ENCODE measurements around the gene ZNF207. TPM values are rescaled to one million over a fixed set of nuclear protein-coding genes. Genes with fewer than 3 reads are reported as not detected.
A peak's percentile ranks its signal among the peaks of the same experiment; 100 is the strongest.
"Not testable (repeated sequence)": the region's sequence is repeated elsewhere in the genome, so short reads cannot be mapped to it uniquely, and the experiment has no call there.

Gene ZNF207
- total RNA-seq, 1 experiment from 2014 or later = 198 TPM

GRCh38 chr17:32393904-32394303 is 43.9 kb downstream of the ZNF207 start:
- BruUV-seq (replicated peaks) = no TSS peak
- Mint-ChIP-seq H3K9me3 (ENCODE audit: low read depth, unreplicated experiment) (no peaks in the 10 kb centered on the region), H3K4me1 (ENCODE audit: low read depth, unreplicated experiment) (no peaks in the 10 kb centered on the region), H3K27ac (ENCODE audit: unreplicated experiment) (peak overlapping the region; percentile 47), H3K36me3 (ENCODE audit: insufficient read depth, unreplicated experiment) (peaks cover 28% of the 10 kb centered on the region), H3K4me3 (ENCODE audit: low read depth, unreplicated experiment) (no peak overlapping the region), H3K27me3 (ENCODE audit: unreplicated experiment) (no peaks in the 10 kb centered on the region)
- no peak for DNase-seq
- TF ChIP-seq, protein P1, sequence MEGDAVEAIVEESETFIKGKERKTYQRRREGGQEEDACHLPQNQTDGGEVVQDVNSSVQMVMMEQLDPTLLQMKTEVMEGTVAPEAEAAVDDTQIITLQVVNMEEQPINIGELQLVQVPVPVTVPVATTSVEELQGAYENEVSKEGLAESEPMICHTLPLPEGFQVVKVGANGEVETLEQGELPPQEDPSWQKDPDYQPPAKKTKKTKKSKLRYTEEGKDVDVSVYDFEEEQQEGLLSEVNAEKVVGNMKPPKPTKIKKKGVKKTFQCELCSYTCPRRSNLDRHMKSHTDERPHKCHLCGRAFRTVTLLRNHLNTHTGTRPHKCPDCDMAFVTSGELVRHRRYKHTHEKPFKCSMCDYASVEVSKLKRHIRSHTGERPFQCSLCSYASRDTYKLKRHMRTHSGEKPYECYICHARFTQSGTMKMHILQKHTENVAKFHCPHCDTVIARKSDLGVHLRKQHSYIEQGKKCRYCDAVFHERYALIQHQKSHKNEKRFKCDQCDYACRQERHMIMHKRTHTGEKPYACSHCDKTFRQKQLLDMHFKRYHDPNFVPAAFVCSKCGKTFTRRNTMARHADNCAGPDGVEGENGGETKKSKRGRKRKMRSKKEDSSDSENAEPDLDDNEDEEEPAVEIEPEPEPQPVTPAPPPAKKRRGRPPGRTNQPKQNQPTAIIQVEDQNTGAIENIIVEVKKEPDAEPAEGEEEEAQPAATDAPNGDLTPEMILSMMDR (IDR thresholded peaks at IDR 0.05; ENCODE audit: unreplicated experiment) = no peak
- intact Hi-C loops (cut with micrococcal nuclease; ENCODE audit: unreplicated experiment) = no loop called here
- CTCF ChIA-PET = no interaction called here

DNA sequence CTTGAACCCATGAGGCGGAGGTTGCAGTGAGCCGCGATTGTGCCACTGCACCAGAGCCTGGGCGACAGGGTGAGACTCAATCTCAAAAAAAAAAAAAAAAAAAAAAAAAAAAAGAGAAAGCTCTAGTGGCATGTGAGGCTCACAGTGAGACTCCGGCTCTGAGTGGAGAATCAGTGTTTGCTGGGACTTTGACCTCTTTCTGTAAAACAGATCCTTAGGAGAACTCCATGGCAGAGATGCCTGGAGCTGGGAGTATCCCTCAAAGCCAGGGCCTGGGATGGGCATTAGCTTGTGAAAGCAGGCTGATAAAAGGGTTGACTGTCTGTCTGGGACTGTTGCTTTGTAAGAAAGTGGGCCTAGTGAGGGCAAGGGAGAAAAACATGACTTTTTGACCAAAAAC is 46.4 kb downstream of the ZNF207 start:
- CTCF ChIA-PET = no interaction called here
- H3K9me3 Mint-ChIP-seq (ENCODE audit: low read depth, unreplicated experiment) = no peaks in the 10 kb centered on the region
- no peaks in the 10 kb centered on the region for H3K27me3 Mint-ChIP-seq (ENCODE audit: unreplicated experiment)
- DNase-seq = no peak
- peaks cover 32% of the 10 kb centered on the region for H3K36me3 Mint-ChIP-seq (ENCODE audit: insufficient read depth, unreplicated experiment)
- no TSS peak for BruUV-seq (replicated peaks)
- no peak overlapping the region for H3K4me3 Mint-ChIP-seq (ENCODE audit: low read depth, unreplicated experiment)
- H3K4me1 Mint-ChIP-seq (ENCODE audit: low read depth, unreplicated experiment) = no peaks in the 10 kb centered on the region
- intact Hi-C loops (cut with micrococcal nuclease; ENCODE audit: unreplicated experiment) = no loop called here
- H3K27ac Mint-ChIP-seq (ENCODE audit: unreplicated experiment) = no peak overlapping the region
- TF ChIP-seq, protein P1 (IDR thresholded peaks at IDR 0.05; ENCODE audit: unreplicated experiment) = no peak

DNA sequence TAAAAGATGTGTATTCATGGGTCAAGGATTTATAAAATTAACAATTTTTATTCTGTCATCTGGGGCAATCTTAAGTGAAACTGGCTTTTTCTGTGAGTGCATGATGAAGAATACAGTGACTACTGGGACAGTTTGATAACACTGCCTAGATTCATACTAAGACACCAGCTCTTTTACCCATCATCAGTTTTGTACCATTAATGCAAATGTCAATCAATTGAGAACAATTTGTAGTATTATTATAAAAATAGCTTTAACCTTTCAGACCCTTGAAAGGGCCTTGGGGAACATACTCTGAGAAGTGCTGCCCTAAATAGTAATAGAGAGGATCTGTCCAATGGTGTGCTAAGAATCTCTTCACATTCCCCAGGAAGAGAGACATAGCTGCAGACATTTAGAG is 49.0 kb downstream of the ZNF207 start:
- Mint-ChIP-seq H3K4me1 (ENCODE audit: low read depth, unreplicated experiment) (no peaks in the 10 kb centered on the region), H3K4me3 (ENCODE audit: low read depth, unreplicated experiment) (no peak overlapping the region), H3K9me3 (ENCODE audit: low read depth, unreplicated experiment) (no peaks in the 10 kb centered on the region), H3K27ac (ENCODE audit: unreplicated experiment) (no peak overlapping the region), H3K36me3 (ENCODE audit: insufficient read depth, unreplicated experiment) (peaks cover 21% of the 10 kb centered on the region), H3K27me3 (ENCODE audit: unreplicated experiment) (no peaks in the 10 kb centered on the region)
- TF ChIP-seq, protein P1 (IDR thresholded peaks at IDR 0.05; ENCODE audit: unreplicated experiment) = no peak
- DNase-seq = no peak
- intact Hi-C loops (cut with micrococcal nuclease; ENCODE audit: unreplicated experiment) = no loop called here
- CTCF ChIA-PET = interaction anchor here (0.6 to 1.2 kb wide), 3 partner anchors 45 to 173 kb away, joined by 3 to 5 read pairs (median 4); partner anchors contain the start of gene PSMD11
- BruUV-seq (replicated peaks) = no TSS peak

- DNase-seq; H3K36me3 Mint-ChIP-seq (ENCODE audit: insufficient read depth, unreplicated experiment); CTCF ChIA-PET; H3K27me3 Mint-ChIP-seq (ENCODE audit: unreplicated experiment); H3K9me3 Mint-ChIP-seq (ENCODE audit: low read depth, unreplicated experiment); BruUV-seq (replicated peaks); H3K4me1 Mint-ChIP-seq (ENCODE audit: low read depth, unreplicated experiment); H3K27ac Mint-ChIP-seq (ENCODE audit: unreplicated experiment); intact Hi-C loops (cut with micrococcal nuclease; ENCODE audit: unreplicated experiment); H3K4me3 Mint-ChIP-seq (ENCODE audit: low read depth, unreplicated experiment): not testable (repeated sequence)
Observed at GRCh38 chr17:32410085-32410484, 60.1 kb downstream of the ZNF207 start.

DNA sequence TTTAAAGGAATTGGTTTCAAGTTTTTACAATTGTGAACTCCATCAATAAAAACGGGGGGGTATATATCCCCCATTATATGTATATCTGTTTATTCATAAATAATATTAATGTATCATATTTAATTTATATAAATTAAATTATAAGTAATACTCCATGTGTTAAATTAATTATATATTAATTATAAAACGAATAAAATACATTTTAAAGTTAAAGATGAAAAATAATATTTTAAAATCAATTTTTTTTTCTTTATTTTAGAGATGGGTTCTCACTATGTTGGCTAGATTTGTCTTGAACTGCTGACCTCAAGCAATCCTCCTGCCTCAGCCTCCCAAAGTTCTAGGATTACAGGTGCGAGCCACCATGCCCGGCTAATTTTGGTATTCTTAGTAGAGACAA is 76.9 kb downstream of the ZNF207 start:
- TF ChIP-seq, protein P1 (IDR thresholded peaks at IDR 0.05; ENCODE audit: unreplicated experiment) = no peak
- Mint-ChIP-seq H3K27ac (ENCODE audit: unreplicated experiment) (no peak overlapping the region), H3K27me3 (ENCODE audit: unreplicated experiment) (no peaks in the 10 kb centered on the region), H3K9me3 (ENCODE audit: low read depth, unreplicated experiment) (peaks cover 4% of the 10 kb centered on the region), H3K4me1 (ENCODE audit: low read depth, unreplicated experiment) (no peaks in the 10 kb centered on the region), H3K36me3 (ENCODE audit: insufficient read depth, unreplicated experiment) (no peaks in the 10 kb centered on the region), H3K4me3 (ENCODE audit: low read depth, unreplicated experiment) (no peak overlapping the region)
- no TSS peak for BruUV-seq (replicated peaks)
- intact Hi-C loops (cut with micrococcal nuclease; ENCODE audit: unreplicated experiment) = no loop called here
- CTCF ChIA-PET = no interaction called here
- DNase-seq = no peak

Measured in Calu3 (cell line).